Activated CD4-positive, alpha-beta T cell treated with anti-CD3 and anti-CD28 coated beads, Interleukin-2, amount 50 U/mL, for 24 hours (primary cell): Measurements from ENCODE around the gene CLEC3B.
"Not testable (repeated sequence)": the region's sequence is repeated elsewhere in the genome, so short reads cannot be mapped to it uniquely, and the experiment has no call there.

ENCODE experiments used
- DNase-seq, 2 donors: peaks; one replicate each; pipeline ENCODE4 v3.0.0-alpha.2; 2020; ENCODE audit warnings: low read depth in 1 of 2, low spot score in 1 of 2

CLEC3B gene, protein sequence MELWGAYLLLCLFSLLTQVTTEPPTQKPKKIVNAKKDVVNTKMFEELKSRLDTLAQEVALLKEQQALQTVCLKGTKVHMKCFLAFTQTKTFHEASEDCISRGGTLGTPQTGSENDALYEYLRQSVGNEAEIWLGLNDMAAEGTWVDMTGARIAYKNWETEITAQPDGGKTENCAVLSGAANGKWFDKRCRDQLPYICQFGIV

DNA sequence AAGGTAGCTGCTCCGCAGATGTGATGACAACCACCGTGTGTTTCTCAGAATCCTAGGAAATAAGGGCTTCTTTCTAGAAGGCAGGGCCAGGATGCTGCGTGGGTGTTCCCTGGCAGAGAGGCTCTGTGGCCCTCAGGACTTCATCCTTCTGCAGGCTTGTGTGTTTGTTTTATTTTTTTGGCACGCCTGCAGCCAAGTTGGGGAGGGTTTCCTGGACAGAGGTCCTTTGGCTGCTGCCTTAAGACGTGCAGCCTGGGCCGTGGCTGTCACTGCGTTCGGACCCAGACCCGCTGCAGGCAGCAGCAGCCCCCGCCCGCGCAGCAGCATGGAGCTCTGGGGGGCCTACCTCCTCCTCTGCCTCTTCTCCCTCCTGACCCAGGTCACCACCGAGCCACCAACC lies at the start of gene CLEC3B:
Gene CLEC3B, plus strand, starts transcription at position 266 of the 400 bp plus-strand sequence. Its CDS starts 60 bp downstream, at position 326.
- DNase-seq = no peak

DNA sequence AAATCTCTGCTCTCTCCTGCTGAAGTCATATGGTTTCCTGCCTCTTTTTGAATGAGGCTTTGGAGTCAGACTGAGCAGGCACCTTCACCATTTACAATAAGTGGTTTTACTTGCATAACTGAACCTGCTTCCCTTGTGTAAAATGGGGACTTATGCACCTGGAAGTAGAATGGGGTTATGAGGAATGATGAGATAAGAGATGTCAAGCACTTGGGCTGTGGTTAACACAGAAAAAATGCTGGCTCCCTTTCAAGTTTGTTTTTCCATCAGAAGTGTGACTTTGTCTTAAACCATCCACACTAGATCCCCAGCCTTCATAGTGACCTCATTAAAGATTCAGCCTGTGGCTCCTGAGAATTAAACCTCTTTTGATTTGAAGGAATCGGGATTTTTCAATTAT lies 44.9 kb upstream of the CLEC3B start:
- DNase-seq = no peak

DNA sequence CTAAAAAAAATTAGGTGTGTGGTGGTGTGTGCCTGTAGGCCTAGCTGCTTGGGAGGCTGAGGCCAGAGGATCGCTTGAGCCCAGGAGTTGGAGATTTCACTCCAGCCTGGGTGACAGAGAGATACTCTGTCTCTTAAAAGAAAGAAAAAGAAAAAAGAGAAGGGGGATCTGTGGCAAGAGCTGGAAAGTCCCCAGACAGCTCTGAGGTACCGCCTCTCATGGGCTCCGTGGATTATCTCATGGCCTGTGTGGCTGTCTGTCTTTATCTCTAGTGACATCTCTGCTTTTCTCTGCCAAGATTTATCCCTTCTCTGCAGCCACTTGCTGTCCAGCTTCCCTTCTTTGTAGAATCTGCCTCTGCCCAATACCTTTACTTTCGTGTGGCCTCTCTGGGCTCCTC lies 44.4 kb upstream of the CLEC3B start:
- no peak for DNase-seq

DNA sequence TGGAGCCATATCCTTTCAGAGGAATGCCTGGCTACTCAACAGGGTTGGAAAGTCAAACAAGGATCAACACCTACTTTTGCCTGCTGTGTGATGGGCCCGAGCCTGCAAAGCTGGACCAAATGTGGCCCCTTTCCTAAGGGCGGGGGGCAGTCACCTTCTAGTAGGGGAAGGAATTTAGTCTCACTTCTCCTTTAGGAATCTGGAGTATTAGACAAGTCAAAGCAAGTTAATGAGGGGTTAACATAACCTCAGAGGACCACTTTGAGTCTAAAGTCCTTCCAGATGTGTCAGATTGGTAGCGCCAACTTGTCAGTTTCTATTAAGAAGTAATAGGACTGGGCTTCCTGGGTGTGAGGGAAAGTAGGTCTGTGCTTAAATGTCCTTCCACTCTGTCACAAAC lies 43.3 kb upstream of the CLEC3B start:
- no peak for DNase-seq

DNA sequence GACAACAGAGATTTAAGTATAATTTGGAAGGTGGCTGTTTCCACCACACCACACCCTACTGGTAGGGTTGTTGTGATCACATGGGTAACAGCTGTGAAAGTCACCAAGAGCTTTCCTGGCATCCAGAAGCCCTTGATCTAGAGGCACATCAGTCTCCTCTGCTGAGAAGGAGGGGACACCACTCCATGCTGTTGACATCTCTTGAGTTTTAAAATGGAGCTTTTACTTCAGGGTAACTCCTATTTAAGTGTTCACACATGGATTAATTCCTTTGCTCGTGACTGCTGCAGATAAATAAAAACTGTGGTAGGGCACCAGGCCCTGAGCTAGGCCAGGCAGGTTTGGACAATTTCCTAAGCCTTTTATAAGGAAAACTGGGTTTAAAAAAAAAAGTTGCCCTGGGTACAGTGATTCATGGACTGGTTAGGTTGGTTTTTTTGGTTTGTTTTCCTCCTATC lies 42.6 kb upstream of the CLEC3B start:
- DNase-seq = no peak

DNA sequence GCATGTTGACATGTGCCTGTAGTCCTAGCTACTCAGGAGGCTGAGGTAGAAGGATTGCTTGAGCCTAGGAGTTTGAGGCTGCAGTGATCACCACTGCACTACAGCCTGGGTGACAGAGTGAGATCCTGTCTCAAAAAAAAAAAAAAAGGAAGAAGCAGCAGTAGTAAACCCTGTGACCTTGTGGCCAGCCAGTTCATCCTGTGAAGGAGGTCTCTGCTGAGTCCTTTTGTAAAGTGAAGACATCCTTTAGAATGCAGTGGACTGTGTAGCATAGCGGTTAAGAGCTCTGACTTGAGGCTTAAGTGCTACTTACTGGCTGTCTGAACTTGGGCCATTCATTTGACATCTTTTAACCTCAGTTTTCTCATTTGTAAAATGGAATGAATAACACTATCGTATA lies 41.8 kb upstream of the CLEC3B start:
- DNase-seq = no peak

DNA sequence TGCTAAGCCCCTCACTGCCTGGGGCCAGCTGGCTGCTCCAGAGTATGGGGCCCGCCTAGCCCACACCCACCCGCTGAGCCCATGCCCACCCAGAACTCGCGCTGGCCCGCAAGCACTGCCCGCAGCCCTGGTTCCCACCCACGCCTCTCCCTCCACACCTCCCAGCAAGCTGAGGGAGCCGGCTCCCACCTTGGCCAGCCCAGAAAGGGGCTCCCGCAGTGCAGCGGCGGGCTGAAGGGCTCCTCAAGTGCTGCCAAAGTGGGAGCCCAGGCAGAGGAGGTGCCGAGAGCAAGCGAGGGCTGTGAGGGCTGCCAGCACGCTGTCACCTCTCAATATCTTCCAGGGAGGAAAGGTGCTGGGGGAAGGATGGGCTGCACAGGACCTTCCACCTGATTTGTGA lies 39.8 kb upstream of the CLEC3B start:
- not testable (repeated sequence) for DNase-seq

DNA sequence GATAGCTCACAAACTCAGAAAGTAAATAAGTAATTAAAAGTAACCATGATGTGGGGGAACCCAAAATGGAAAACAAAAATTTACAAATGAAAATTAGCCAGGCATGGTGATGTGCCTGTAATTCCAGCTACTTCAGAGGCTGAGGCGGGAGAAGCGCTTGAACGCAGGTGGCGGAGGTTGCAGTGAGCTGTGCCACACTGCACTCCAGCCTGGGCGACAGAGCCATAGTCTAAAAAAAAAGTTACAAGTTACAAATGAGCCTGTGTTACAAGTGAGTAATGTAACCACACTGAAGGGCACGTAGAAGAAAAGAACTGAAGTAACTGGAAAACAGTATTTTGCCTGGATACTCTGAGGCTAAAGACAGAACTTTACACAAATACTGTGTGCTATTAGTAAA lies 38.8 kb upstream of the CLEC3B start:
- no peak for DNase-seq

DNA sequence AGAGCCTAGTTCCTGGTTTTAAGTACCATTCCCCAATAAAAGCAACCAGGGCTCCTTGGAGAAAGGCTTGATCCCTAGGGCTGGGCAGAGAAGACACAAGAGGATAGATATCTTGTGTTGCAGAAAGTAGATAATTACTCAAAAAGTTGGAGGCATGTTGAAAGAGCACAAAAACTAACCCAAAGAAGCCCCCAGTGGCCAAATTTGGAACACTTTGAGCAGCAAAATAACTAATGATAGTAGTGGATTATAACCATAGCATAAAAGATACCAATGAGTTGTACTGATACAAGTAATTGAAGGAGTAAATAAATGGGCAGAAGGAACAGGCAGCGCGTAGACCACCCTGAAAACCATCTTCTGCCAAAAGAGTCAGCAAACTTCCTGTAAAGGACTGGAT lies 38.0 kb upstream of the CLEC3B start:
- no peak for DNase-seq

DNA sequence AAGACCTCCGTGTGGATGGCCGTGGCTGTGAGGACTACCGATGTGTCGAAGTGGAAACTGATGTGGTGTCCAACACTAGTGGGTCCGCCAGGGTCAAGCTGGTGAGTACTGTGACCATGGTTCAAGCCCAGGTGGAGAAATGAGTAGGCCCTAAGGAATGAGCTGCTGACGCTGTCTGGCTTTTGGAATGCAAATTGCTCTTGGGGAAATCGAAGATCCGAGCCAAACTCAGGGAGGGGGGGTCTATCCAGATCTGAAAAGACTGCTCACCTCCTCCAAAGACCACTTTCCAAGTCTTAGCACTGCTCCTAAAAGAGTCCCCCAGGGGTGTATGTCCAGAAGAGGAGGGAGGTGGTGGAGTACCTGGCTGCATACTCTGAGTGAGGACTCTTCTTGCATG lies 37.0 kb upstream of the CLEC3B start:
- DNase-seq = no peak

DNA sequence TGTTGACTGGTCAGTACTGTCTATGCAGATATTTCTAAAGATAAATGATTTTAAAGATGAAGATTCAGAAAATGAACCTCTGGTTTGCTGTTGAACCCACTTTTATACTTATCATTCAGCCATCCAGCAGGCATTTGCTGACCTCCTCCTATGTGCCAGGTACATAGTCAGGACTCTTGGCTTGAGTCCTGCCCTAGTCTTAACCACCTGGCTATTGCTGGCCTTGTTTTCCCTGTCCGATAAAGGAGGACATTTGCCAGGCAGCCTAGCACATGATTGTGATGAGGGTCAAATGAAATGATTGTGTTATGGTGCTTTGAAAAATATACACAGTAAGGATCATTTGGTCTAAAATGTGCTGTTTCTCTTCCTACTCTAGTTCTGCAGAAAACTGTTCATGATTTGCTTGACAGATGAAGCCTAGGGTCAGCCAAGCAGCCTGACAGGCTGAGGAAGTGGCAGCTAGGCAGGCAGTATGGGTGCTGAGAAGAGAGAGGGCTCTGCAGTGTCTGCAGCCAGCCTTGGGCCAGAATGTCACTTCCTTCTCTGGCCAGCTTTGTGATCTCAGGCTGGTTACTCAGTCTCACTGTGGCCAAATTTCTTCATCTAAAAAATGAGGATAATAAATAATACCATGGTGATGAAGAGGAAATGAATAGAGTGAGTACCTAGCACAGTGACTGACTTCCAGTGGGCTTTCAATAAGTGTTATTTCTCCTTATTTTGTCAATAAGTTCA lies 36.3 kb upstream of the CLEC3B start:
- DNase-seq = no peak

DNA sequence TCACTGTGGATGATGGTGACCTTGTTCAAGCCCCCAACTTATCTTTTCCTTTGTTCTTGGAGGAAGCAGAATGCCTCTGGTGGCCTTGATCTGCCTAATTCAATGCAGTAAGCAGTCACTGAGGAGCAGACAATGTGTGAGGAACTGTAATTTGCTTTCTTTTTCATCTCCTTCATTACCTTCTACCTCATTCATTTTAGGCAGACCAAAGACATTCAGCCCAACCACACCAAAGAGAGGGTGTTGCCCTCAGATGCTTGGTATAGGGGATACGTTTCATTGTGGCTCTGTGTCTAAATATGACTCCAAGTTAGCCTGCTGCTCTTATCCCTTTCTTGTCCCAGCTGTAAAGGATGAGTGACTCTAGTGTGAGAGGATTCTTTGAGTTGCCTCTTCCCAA lies 34.8 kb upstream of the CLEC3B start:
- no peak for DNase-seq

DNA sequence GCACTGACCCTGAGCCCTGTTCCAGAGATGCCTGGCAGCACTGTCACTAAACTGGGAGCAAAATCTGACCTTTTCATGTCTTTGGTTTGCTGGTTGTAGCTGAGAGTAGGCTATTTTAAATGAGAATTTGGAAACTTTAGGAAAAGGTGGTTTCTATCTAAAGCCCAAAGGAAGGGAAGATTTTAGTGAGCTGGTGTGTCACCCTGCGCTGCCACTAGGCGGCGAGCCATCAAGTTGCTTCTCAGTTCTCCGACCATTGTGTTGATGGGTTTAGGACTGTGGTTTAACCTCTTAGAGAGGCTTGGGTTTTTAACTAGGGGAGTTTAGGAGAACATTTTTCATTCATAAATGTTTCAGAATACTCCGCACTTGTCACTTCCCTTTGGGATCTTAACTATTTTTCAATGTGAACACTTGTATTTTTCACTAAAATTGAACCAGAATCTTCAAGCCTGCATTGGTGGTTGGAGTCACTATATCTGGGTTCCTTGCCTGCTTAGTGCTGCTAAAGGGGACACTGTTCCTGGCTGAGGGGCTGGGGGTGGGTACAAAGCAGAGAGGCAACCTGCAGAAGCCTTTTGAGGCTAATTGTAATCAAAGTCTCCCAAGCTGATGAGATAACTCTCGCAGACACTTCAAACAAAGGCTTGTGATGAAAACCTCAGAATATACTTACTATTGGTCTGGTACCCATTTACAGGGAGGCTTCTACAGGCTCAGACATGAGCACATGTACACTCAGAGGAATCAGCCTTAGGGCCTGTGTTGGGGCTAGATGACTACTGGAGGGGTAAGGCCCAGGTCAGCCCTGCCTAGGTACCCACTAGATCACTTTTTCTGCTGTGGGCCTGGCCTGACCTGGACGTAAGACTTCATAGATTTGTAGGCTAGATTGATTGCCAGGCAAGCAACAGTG lies 33.3 kb upstream of the CLEC3B start:
- no peak for DNase-seq

DNA sequence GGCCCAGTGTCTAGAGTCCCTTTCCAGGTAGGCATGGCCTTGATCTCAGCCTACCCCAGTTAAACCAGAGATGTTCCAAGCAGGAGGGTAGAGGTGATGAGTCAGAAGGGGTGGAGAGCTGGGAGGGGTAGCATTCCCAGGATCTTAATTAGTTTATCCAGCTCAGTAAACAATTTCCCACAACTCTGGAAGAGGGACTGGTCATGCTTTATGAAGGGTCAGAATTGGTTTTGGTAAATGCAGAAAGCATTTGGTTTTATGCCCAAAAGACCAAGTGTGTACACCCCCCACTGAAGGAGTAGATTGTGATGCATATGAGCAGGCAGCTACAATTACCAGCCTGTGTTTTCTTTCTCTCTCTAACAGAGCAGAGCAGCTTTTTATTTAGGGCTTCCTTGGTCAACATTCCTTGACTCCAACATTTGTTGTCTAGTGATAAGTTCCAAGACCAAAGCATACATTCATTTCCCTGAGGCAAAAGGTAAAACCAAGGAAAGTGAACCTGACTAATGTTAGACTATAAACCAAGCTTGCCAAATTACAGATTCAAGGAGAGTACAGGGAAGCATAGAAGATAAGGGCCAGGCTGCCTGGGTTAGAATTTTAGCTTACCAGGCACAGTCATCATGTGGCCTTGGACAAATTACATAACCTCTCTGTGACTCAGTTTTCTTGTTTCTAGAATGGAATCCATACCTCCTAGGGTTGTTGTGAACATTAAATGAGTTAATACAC lies 32.5 kb upstream of the CLEC3B start:
- DNase-seq = no peak

DNA sequence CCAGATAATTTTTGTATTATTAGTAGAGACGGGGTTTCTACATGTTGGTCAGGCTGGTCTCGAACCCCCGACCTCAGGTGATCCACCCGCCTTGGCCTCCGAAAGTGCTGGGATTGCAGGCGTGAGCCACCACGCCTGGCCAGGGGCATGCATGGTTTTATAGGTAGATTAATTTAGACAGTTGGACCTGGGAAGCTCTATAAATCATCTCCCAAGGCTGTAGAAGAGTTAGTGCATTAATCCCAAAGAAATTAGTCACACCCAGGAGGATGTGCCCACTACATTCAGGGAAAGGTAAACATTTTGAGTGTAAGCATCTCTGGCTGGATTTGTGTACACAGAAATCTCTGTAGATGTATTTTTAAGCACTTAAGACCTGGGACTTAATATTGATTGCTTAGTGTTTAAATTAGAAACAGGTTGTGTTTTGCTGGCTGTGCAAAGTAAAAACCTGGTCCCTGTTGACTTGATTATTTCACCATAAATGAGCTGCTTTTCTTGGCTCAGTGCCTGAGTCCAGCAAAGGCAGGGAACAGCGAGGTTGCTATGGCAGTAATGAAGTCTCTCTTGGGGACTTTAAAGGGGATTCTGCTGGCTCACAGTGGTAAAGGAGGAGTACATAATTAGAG lies 30.8 kb upstream of the CLEC3B start:
- DNase-seq = no peak

DNA sequence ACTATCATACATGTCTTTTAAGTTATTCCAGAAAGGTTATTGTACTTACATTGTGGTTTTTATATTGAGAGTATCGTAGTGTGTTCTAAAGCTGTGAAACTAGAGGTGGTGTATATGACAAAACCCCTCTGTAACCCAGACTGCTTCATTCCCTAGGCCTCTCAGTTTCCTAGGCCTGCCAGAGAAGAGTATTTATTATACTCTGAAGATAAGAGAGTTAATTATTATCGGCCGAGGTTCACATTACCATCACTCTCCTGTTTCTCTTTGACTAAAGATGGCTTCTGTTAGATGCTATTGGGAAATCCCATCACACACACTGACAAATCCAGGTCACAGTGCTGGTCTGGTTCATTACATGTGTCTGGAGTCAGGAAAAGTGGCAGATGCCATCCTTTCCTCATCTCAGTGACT lies 29.5 kb upstream of the CLEC3B start:
- DNase-seq = no peak

DNA sequence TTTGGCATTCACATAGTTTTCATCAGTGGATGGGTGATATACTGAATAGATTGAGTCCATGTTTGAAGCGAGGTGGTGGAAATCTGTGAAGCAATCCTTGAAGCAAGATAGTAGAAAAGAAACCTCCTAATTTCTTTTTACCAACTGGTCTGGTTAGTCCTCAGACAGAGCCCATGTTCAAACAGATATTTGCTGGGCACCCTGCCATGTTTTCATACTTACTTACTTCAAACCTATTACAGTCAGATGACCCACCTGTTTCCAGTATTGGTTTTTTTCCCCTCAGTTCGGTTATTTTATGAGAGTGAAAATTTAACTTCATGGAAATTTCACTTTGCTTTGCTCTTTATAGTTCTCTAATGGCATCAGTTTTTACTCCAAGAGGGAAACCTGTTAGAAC lies 26.3 kb upstream of the CLEC3B start:
- no peak for DNase-seq

DNA sequence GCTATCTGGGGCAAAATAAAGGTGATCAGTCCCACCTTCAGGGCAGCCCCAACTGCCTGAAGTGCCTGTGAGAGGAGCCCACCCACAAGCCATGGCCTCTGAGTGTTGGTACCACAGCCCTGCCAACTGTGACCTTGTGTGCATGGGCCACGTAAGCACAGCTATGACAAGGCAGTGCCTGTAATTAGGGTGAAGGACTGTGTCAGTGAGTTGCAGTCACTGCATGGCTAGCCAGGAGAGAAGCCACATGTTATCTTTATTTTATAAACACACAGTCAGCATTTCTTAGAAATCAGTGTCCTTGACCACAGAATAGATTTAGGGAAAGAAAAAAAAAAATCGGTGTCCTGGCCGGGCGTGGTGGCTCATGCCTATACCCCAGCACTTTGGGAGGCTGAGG lies 25.3 kb upstream of the CLEC3B start:
- DNase-seq = no peak

DNA sequence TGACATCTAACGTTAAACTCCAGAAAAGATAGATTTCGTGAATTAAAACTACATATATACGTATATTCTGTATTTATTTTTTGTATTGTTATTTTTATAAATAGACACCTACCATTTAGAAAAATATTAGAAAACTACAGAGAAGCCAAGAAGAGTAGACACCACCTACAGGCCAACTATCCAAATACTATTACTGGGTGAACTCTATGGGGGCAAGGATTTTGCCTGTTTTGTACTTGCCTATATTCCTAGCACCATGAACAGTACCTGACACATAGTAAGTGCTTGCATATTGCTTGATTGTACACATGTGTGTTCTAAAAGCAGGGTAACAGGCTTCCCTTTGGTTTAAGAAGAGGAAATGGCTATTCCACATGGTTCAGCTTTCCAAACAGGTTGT lies 24.4 kb upstream of the CLEC3B start:
- no peak for DNase-seq

DNA sequence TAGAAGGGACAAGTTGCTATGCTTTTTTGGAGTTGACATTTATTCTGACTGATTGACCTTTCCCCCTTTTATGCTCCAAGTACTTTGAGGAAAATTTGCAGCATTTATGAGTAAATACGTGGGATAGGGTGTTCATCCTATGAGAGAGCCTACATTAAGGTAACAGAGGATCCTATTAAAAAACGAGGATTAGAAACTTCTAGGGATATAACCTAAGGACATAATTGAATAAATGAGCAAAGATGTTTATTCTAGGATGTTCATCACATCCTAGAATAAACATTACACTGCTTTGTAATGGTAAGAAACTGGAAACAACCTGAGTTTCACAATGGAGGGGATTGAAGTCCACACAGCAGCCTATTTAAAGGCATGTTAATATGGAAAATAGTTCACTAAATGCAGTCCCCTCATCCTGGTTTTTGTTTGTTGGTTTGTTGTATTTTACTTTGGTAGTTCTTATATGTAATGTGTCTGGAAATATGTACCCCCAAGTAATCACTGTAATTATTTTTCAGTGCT lies 23.9 kb upstream of the CLEC3B start:
- DNase-seq = no peak

DNA sequence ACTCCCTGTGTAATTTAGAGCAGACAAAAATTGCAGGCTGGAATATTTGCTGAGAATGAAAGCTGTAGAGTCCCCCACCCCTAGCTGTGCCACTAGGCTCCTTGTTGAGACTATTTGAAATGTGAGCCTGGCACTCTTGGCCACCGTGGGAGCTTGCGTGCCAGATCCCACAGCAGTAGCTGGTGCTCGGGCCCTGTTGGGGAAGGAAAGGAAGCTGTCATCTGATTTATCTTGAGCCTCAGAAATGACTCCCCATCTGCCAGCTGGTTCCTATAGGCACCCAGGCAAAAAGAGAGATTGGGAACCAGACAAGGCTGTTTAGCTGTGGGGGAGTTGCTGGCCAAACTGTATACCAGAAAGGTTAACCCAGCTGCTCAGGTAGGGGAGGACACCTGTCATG lies 23.4 kb upstream of the CLEC3B start:
- no peak for DNase-seq
